Retinal pigment epithelial cell (primary cell): ENCODE results near the gene NUAK1.

Experiments
- DNase-seq: peaks from one replicate; pipeline ENCODE4 v3.0.0-alpha.2; 2010; ENCODE audit warnings: low read depth
- H3K4me3 ChIP-seq: 2 replicates; pipeline ENCODE4 v1.5.1; 2011; ENCODE audit warnings: mild to moderate bottlenecking, low read length, control low read depth, moderate library complexity
- TF ChIP-seq, protein P1 (sequence below): conservative IDR thresholded peaks from 2 replicates; pipeline ENCODE4 v1.5.1; 2011; ENCODE audit warnings: low read depth, low read length, control low read depth, inconsistent platforms

Gene NUAK1

DNA sequence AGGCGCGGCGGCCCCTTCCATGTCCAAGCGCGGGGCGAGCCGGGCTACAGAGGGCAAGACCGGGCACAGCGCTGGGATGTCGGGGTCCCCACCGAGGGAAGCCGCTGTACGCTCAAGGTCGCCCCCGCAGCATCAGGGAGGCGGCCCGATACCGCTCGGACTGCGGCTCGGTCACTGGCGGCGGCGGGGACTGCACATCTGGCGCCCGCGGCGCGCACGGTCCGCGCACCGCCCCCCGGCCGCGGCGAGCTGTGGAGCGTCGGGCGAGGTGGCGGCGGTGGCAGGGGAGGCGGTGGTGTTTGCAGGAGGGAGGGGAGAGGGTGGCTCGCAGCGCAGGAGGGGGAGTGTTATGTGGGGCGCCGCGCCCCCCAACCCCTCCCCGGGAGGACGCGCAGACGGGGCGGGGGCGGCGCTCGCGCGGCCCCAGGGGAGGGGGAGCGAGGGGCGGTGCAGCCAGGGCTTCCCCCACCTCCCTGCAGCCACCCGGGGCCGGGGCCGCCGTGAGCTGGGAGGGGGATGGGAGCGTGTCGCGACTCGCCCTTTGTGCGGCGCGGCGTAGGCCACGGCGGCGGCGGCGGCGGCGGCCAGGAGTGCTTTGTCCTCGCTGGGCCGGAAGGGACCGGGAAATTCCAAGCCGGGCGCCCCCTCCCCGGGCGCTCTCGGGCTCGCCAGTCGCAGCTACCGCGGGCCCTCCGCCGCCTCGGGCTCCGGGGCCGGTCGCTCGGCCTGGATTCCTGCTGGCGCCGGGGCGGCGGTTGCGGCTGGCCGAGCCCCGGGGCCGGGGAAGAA is at the start of gene NUAK1:
Gene NUAK1 (minus strand): TSS at position 322 of the 789 bp plus-strand sequence. CDS start 301 bp downstream, at position 21.
- DNase-seq, result no peak
- peak within 1 kb of the TSS; percentile 81 for H3K4me3 ChIP-seq
- TF ChIP-seq, protein P1, sequence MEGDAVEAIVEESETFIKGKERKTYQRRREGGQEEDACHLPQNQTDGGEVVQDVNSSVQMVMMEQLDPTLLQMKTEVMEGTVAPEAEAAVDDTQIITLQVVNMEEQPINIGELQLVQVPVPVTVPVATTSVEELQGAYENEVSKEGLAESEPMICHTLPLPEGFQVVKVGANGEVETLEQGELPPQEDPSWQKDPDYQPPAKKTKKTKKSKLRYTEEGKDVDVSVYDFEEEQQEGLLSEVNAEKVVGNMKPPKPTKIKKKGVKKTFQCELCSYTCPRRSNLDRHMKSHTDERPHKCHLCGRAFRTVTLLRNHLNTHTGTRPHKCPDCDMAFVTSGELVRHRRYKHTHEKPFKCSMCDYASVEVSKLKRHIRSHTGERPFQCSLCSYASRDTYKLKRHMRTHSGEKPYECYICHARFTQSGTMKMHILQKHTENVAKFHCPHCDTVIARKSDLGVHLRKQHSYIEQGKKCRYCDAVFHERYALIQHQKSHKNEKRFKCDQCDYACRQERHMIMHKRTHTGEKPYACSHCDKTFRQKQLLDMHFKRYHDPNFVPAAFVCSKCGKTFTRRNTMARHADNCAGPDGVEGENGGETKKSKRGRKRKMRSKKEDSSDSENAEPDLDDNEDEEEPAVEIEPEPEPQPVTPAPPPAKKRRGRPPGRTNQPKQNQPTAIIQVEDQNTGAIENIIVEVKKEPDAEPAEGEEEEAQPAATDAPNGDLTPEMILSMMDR, result no peak

DNA sequence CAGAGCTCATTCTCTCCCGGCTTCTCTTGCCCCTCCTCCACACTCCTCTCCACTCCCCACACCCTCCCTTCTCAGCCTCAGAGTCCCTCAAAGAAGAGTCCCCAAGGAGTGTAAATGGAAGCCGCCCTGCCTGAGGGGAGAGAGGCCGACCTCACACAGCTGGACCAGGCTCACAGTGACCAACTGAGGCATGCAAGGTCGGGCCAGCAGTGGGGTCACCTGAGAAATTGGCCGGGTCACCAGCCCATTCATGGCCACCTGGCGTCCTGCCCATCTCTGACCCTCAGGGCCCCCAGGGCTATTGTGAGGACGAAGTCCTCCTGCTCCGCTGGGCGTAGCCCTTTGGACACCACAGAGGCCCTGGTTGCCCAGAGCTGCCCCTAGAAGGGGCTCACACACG is 49.5 kb upstream of the NUAK1 start:
- DNase-seq, result no peak
- H3K4me3 ChIP-seq, result no peak overlapping the region
- TF ChIP-seq, protein P1, result no peak

DNA sequence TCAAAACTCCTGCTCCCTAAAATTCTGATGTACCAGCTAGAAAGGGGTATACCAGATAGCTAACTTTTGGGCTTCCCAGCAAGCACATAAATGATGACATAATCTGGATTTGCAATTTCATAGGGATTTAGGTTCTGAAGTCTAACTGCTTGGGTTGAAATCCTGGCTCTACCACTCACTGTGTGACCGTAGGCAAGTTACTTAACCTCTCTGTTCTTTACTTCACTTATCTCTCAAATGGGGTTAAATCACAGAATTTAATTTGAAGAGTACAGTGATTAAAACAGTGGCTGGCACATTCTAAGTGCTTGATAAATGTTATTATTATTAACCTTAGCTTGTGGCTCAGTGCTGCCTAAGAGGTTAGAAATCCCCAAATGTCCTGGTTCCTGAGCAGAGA is 49.1 kb upstream of the NUAK1 start:
- no peak overlapping the region for H3K4me3 ChIP-seq
- TF ChIP-seq, protein P1, result no peak
- no peak for DNase-seq

DNA sequence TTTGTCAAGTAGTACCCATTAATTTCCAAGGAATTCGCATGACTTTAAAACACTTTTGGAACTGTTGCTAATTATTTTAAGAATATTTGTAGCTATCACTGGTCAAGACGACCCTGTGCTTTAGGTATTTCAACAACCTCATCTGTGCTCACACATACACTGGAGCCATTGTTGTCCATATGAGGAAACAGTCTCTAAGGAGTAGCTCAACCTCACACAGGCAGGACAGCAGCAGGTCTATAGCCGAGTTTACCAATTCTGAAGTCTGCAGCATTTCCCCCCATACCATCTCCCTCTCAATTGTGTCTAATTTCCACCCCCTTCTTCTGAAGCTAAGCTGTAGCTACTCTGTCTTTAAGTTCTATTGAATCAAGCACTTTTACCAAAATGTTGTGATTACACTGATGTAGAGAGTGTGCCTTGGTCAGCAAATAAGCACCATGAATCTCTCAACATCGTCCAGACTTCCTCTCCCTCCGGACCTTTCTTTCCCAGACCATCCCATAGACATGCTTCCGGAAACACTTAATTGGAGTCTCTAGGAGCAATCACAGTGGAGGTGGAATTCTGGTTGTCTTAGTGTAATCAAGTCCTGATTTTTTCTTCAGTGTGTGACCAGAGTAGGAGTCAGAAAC is 48.5 kb upstream of the NUAK1 start:
- H3K4me3 ChIP-seq, result no peak overlapping the region
- TF ChIP-seq, protein P1, result no peak
- no peak for DNase-seq

DNA sequence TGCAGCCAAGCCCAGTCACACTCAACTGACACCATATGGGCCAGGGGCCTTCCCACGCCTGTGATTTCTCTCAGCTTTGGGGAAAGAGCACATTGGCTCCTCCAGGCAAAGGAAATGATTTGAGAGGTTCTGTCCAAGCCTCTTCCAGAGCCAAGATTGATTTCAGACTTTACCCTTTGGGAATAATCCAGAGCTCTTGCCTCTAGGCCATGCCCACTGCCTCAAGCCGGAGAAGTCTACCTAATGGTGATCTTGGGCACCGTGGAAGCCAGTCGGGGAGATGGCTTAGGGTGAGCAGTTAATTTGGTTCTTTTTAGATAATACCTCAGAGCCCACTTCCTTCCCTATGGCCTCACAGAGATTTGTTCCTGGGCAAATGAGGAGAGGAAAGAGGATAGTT is 45.0 kb upstream of the NUAK1 start:
- no peak for DNase-seq
- TF ChIP-seq, protein P1, result no peak
- H3K4me3 ChIP-seq, result no peak overlapping the region

DNA sequence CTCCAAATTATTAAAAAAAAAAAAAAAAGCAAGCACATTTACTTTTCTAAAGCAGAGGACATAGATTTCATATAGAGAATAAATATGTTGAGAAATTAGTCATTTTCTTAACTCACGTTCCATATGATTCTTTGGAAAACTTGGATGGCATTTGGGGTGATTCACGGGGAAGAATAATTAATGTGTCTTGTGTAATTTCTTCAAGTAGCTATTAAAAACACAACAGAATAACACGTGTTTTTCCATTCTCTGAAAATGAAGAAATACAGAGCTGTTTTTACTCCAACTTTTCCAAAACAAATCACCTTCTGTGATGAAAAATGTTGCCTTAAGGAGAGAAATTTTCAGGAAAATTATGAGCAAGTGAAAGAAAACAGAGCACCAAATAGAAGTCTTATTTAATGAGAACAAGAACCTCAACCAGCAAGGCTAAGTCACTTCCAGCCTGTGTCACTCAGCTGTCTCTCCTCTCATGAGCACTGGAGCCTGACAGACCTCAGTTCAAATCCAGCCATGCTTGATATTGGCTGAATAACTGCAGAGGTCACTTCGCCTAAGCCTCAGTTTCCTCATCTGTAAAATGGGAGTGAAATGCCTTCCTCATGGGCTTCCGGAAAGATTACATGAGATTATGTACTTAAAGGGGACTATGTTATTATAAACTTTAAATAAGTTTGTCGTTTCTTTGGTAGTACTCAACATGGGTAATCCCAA is 42.8 kb upstream of the NUAK1 start:
- no peak overlapping the region for H3K4me3 ChIP-seq
- TF ChIP-seq, protein P1, result no peak
- DNase-seq, result no peak

DNA sequence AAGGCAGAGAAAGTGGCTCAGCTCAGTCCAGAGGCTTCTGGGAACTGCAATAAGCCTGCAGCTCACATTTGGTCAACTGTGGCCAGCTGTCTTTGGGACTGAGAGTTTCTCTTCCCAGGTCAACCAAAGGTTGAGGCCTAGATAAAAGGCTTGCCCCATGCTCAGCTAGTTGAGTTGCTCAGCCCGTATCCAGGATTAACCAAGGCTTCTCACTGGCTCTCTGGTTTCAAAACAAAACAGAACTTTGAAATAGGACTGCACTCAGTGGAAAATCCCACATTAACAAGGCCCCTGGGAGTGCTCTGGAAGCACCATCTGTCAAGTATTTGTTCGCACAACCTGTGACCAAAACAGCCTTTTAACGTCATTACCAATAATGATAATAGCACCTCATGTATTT is 40.3 kb upstream of the NUAK1 start:
- DNase-seq, result no peak
- TF ChIP-seq, protein P1, result no peak
- no peak overlapping the region for H3K4me3 ChIP-seq
